GM21528 (cell line): ENCODE data around the gene GTF3C5.
"Not testable (repeated sequence)": the region's sequence is repeated elsewhere in the genome, so short reads cannot be mapped to it uniquely, and the experiment has no call there.

ENCODE experiments used
- ATAC-seq: cut with Tn5 transposase; IDR thresholded peaks from one replicate; pipeline ENCODE4 v1.9.1; 2021; ENCODE audit warnings: mild to moderate bottlenecking, moderate library complexity; ENCODE audit not compliant: unreplicated experiment, low FRiP score

The GTF3C5 gene

DNA sequence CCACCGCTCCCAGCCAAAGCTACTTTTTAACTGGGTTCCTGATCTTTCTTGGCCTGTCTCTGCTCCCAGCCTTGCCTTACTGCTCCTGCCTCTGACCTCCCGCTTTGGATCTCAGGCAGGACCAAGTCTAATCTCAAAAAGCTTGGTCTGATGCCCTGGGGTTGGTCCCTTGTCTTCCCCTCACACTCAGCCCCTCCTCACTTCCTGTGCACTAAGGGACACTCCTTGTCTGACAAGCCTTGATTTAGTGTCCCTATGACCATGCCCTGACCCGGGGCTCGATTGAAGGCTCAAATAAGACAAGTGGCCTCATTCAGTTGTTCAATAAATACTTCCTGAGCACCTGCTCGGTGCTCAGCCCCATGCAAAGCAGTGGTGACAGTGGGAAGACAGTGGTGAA lies 3.7 kb upstream of the GTF3C5 start:
- no peak for ATAC-seq

GRCh38 chr9:133028221-133028620 lies 2.6 kb upstream of the GTF3C5 start:
- no peak for ATAC-seq

DNA sequence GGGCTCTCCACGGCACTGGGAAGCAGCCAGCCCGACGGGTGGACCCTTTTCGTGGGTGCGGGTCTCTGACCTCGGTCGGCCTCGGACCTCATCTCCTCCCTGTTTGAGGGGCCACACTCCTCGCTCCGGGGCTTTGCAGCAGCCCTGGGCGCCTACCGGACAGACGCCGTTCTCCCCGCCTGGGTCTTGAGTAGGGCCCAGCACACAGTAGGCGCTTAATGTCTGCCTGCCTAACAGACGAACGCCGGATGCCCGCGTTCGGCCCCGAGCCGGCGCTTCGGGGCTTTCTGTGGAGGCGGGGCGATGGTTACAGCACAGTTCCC lies 842 bp upstream of the GTF3C5 start:
- peak; percentile 29 for ATAC-seq

GRCh38 chr9:133031130-133031422 lies 279 bp downstream of the GTF3C5 start:
- ATAC-seq: no peak

- no peak for ATAC-seq
Measured at GRCh38 chr9:133031496-133031911, 707 bp downstream of the GTF3C5 start.

DNA sequence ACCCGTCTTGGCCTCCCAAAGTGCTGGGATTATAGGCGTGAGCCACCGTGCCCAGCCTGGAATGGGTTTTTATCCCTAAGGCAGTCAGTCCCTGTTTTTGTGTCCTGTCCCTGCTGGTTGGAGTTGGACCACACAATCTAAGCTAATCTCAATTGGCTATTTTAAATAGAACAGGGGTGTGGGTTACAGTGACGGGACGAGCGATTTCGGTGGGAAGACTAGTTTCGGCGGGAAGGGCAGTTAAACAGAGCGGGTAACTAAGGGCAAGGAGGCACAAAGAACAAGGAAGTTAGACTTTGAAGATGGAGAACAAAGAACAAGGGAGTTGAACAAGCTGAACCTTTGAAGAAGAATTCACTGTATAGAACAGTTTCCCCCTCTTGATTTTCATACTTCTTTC lies 1.4 kb downstream of the GTF3C5 start:
- no peak for ATAC-seq

DNA sequence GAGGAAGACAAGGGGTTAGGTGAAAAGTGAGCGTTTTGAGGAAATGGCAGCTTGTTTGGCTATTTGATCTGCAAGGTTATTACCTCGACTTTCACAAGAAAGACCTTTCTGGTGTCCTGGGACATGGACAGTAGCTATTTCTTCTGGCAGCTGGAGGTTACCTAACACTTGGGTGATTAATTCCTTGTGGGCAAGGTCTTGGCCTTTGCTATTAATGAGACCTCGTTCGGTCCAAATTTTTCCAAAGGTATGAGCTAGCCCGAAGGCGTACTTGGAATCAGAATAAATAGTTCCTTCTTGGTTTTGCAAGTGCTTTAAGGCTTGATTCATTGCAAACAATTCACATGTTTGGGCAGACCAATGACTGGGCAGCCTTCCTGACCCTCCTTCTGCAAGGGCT lies 4.9 kb downstream of the GTF3C5 start:
- ATAC-seq: no peak

DNA sequence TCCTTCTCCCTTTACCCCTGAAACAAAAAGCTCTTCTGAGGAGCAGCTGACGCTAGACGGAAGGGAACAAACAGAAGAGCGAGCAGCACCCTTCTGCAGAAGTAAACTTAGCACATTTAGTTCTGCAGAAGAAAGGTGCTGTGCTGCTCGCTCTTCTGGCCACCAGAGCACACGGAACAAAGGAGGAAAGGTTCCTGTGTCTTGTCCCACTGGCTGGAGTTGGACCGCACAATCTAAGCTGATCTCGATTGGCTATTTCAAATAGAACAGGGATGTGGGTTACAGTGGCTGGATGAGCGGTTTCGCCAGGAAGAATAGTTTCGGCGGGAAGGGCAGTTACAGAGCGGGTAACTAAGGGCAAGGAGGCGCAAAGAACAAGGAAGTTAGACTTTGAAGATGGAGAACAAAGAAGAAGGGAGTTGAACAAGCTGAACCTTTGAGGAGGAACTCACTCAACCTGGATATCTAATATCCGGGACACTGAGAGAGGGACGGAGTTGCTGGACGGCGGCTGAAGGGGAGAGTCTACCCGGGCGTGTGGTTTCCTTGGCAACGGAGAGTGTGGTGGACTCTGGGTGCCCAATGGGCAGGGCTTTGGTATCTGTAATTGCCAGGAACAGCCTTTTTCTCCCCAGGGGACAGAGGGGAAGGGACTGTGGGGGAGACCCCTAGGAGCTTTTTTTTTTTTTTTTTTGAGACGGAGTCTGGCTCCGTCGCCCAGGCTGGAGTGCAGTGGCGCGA lies 7.1 kb downstream of the GTF3C5 start:
- no peak for ATAC-seq

GRCh38 chr9:133040892-133041479 lies 10.2 kb downstream of the GTF3C5 start:
- not testable (repeated sequence) for ATAC-seq

- ATAC-seq: no peak
Measured at GRCh38 chr9:133041958-133042357, 11.2 kb downstream of the GTF3C5 start.

GRCh38 chr9:133042676-133043075 lies 11.9 kb downstream of the GTF3C5 start:
- no peak for ATAC-seq

DNA sequence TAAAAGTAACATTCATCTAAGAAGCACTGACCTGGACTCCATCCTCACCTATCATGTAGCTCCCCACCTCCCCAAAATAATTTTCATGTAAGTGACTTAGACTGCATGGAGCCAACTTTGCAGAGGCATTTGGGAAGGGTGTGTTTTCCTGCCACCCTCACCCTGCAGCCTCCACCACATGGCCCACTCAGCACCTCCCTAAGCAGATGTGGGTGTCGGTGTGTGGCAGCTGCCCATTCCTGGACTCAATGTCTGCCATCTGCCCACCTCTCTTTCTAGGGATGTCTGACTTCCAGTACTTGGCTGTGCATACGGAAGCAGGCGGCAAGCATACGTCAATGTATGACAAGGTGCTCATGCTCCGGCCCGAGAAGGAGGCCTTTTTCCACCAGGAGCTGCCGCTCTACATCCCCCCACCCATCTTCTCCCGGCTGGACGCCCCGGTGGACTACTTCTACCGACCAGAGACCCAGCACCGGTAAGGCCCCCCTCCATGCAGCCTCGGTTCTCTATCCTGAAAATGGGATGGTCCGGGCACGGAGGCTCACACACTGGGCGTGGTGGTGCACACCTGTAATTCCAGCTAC lies 12.7 kb downstream of the GTF3C5 start:
- no peak for ATAC-seq

DNA sequence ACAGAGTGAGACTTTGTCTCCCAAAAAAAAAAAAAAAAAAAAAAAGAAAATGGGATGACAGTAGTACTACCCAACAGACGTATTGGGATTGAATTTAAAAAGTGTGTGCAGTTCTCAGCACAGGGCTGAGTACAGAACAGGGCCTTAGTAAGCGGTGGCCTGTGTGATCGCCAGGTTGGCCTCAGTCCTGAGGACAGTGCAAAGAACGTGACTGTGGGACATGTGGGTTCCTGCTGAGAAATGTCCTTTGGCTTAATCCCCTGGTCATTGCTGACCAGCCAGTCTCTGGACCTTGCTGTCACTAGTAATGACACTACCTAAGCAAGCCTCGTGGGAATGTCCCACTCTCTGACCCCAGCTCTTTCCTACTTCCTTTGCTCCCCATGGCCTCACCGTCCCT lies 13.3 kb downstream of the GTF3C5 start:
- ATAC-seq: no peak

GRCh38 chr9:133044661-133045060 lies 13.9 kb downstream of the GTF3C5 start:
- ATAC-seq: no peak

DNA sequence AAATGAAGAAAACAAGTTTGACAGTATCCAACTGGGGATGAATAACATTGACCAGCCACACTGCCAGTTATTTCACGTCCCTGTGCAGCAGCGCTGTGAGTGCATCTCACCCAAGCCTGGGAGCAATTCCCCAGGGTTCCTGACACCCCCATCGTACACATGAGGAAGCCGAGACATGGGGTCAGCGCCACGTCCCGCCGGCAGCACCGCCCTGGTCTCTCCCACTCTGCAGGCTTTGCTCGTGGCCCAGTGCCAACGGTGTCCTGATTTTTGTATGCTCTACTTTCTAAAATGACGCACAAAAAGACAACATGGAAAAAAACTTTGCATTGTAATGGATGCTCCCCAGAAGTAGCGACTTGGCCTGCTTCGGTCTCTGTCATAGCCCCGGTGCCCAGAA lies 14.3 kb downstream of the GTF3C5 start:
- no peak for ATAC-seq

GRCh38 chr9:133046196-133046899 lies 15.6 kb downstream of the GTF3C5 start:
- no peak for ATAC-seq

- no peak for ATAC-seq
Measured at GRCh38 chr9:133046900-133047295, 16.1 kb downstream of the GTF3C5 start.

- no peak for ATAC-seq
Measured at GRCh38 chr9:133048595-133048994, 17.8 kb downstream of the GTF3C5 start.

DNA sequence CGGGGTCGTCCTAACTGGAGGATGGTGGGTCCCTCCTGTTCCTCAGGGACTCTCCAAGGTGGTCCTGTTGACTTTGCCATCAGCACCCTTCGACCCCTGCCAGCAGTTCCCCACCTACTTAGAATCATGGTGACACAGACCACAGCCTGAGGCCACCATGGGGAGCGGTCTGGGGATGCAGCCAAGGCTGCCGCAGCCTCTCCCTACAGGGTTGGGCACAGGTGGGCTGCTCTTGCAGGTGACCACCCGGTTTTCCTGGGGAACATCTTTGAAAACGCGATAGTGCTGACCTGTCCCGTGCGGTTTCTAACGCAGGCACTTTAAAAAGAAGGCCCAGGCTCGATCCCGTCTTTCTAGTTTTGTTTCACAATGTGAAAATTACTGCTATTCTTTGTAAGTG lies 18.2 kb downstream of the GTF3C5 start:
- ATAC-seq: no peak

GRCh38 chr9:133050142-133050541 lies 19.3 kb downstream of the GTF3C5 start:
- no peak for ATAC-seq

GRCh38 chr9:133050781-133051180 lies 20.0 kb downstream of the GTF3C5 start:
- ATAC-seq: no peak
